ENCODE results near the gene LY6G6F. TPM values are rescaled to one million over a fixed set of nuclear protein-coding genes. Genes with fewer than 3 reads are reported as not detected.
A peak's percentile ranks its signal among the peaks of the same experiment; 100 is the strongest.

Gene LY6G6F
- total and polyA plus RNA-seq, 2 of the 13 experiments (the other 11 are each of a cell fraction or from before 2014, with no cell fraction given): not detected

DNA sequence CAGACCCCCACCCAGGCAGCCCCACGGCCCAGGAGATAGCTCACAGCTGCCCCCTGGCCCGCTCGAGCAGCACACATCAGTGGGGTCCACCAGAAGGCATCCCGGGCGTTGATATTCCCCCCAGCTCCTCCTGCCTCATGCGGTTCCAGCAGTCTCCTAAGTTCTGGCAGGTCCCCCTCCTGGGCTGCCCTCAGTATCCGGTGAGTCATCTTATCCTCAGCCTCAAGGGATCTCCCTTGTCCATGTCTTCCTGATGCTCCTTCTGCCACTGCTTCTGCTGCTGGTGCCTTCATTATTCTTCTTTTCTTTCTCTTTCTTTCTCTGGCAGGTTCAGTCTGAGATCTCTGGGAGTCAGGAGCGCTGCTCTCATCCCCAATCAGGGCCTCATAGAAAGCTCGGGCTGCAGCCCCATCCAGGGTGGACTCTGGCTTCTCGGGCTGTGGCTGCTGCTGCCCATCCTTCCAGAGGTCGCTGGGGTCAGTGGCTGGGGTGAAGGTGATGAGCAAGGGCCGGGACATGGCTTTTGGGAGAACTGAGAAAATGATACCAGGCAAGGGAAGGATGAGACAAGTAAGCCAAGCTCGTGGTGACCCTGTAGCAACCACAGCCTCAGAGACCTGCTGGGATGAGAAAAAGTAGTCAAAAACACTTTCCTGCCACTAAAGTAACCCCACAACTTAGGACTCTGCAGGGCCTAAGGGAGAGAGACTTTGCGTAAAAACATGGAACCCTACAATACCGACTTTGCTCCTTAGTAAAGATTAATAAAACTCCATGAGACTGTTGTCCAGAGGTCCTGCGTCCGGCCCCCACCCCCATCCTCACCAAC lies 42.5 kb upstream of the LY6G6F start (continued):
- TF ChIP-seq, protein P1, sequence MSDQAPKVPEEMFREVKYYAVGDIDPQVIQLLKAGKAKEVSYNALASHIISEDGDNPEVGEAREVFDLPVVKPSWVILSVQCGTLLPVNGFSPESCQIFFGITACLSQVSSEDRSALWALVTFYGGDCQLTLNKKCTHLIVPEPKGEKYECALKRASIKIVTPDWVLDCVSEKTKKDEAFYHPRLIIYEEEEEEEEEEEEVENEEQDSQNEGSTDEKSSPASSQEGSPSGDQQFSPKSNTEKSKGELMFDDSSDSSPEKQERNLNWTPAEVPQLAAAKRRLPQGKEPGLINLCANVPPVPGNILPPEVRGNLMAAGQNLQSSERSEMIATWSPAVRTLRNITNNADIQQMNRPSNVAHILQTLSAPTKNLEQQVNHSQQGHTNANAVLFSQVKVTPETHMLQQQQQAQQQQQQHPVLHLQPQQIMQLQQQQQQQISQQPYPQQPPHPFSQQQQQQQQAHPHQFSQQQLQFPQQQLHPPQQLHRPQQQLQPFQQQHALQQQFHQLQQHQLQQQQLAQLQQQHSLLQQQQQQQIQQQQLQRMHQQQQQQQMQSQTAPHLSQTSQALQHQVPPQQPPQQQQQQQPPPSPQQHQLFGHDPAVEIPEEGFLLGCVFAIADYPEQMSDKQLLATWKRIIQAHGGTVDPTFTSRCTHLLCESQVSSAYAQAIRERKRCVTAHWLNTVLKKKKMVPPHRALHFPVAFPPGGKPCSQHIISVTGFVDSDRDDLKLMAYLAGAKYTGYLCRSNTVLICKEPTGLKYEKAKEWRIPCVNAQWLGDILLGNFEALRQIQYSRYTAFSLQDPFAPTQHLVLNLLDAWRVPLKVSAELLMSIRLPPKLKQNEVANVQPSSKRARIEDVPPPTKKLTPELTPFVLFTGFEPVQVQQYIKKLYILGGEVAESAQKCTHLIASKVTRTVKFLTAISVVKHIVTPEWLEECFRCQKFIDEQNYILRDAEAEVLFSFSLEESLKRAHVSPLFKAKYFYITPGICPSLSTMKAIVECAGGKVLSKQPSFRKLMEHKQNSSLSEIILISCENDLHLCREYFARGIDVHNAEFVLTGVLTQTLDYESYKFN (CRISPR knock-in tag; conservative IDR thresholded peaks at IDR 0.05): peak; percentile 42; the same call in 1 of the 2 replicates
- TF ChIP-seq ESRRA (CRISPR knock-in tag; IDR thresholded peaks at IDR 0.05; ENCODE audit: low read depth): 0 out of 2 replicates have a peak, but pooled peaks have one; percentile 75
- peak; percentile 91 for TF ChIP-seq AGO1 (IDR thresholded peaks at IDR 0.05; ENCODE audit: low read depth, low read length, poor library complexity, severe bottlenecking)
- TF ChIP-seq, protein P2, sequence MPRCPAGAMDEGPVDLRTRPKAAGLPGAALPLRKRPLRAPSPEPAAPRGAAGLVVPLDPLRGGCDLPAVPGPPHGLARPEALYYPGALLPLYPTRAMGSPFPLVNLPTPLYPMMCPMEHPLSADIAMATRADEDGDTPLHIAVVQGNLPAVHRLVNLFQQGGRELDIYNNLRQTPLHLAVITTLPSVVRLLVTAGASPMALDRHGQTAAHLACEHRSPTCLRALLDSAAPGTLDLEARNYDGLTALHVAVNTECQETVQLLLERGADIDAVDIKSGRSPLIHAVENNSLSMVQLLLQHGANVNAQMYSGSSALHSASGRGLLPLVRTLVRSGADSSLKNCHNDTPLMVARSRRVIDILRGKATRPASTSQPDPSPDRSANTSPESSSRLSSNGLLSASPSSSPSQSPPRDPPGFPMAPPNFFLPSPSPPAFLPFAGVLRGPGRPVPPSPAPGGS (CRISPR knock-in tag; IDR thresholded peaks at IDR 0.05): peak; percentile 72; the same call in 1 of the 2 replicates
- TF ChIP-seq ZNF180 (CRISPR knock-in tag; IDR thresholded peaks at IDR 0.05; ENCODE audit: borderline replicate concordance, low read depth): peak; percentile 68; the same call in 1 of the 2 replicates
- TF ChIP-seq, protein P3, sequence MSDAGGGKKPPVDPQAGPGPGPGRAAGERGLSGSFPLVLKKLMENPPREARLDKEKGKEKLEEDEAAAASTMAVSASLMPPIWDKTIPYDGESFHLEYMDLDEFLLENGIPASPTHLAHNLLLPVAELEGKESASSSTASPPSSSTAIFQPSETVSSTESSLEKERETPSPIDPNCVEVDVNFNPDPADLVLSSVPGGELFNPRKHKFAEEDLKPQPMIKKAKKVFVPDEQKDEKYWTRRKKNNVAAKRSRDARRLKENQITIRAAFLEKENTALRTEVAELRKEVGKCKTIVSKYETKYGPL (CRISPR knock-in tag; IDR thresholded peaks at IDR 0.05): 0 out of 2 replicates have a peak, but pooled peaks have one; percentile 44
- peak; percentile 4; the same call in 1 of the 2 replicates for TF ChIP-seq ETV5 (CRISPR knock-in tag; IDR thresholded peaks at IDR 0.05; ENCODE audit: borderline replicate concordance)
- no peak for TF ChIP-seq TCF12 (IDR thresholded peaks at IDR 0.05)
- TF ChIP-seq TCF12 (CRISPR knock-in tag; IDR thresholded peaks at IDR 0.05): no peak
- TF ChIP-seq, protein P4, sequence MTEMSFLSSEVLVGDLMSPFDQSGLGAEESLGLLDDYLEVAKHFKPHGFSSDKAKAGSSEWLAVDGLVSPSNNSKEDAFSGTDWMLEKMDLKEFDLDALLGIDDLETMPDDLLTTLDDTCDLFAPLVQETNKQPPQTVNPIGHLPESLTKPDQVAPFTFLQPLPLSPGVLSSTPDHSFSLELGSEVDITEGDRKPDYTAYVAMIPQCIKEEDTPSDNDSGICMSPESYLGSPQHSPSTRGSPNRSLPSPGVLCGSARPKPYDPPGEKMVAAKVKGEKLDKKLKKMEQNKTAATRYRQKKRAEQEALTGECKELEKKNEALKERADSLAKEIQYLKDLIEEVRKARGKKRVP (CRISPR knock-in tag; IDR thresholded peaks at IDR 0.05): peak in 1 of 2 experiments; percentile 25; a peak in 1 of 4 replicates
- no peak for TF ChIP-seq POLR2AphosphoS5 (IDR thresholded peaks at IDR 0.05; ENCODE audit: low read depth, low read length)
- TF ChIP-seq KDM2A (CRISPR knock-in tag; IDR thresholded peaks at IDR 0.05; ENCODE audit: borderline replicate concordance, low read depth): peak; percentile 42; the same call in 1 of the 2 replicates
- TF ChIP-seq, protein P5, sequence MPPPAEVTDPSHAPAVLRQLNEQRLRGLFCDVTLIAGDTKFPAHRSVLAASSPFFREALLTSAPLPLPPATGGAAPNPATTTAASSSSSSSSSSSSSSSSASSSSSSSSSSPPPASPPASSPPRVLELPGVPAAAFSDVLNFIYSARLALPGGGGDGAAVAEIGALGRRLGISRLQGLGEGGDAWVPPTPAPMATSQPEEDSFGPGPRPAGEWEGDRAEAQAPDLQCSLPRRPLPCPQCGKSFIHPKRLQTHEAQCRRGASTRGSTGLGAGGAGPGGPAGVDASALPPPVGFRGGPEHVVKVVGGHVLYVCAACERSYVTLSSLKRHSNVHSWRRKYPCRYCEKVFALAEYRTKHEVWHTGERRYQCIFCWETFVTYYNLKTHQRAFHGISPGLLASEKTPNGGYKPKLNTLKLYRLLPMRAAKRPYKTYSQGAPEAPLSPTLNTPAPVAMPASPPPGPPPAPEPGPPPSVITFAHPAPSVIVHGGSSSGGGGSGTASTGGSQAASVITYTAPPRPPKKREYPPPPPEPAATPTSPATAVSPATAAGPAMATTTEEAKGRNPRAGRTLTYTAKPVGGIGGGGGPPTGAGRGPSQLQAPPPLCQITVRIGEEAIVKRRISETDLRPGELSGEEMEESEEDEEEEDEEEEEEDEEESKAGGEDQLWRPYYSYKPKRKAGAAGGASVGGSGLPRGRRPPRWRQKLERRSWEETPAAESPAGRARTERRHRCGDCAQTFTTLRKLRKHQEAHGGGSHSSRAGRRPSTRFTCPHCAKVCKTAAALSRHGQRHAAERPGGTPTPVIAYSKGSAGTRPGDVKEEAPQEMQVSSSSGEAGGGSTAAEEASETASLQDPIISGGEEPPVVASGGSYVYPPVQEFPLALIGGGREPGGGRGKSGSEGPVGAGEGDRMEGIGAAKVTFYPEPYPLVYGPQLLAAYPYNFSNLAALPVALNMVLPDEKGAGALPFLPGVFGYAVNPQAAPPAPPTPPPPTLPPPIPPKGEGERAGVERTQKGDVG (CRISPR knock-in tag; IDR thresholded peaks at IDR 0.05; ENCODE audit: borderline replicate concordance): peak; percentile 64; the same call in 1 of the 2 replicates
